ENCODE measurements around the gene ARHGAP33.
A peak's percentile ranks its signal among the peaks of the same experiment; 100 is the strongest.
"Not testable (repeated sequence)": the region's sequence is repeated elsewhere in the genome, so short reads cannot be mapped to it uniquely, and the experiment has no call there.

ARHGAP33 gene

GRCh38 chr19:35786299-35787160 lies 11.2 kb downstream of the ARHGAP33 start:
- Mint-ChIP-seq H3K36me3 (peaks cover 19% of the 10 kb centered on the region), H3K4me1 (no peaks in the 10 kb centered on the region), H3K27ac (no peak overlapping the region), H3K4me3 (no peak overlapping the region), H3K9me3 (no peaks in the 10 kb centered on the region), H3K27me3 (no peaks in the 10 kb centered on the region)
- DNase-seq, result no peak
- CTCF ChIA-PET, result interaction anchor here (1.1 kb wide), 1 partner anchor 39 kb away, joined by 3 read pairs; no protein-coding TSS in a partner anchor

GRCh38 chr19:35787227-35787799 lies 11.9 kb downstream of the ARHGAP33 start:
- Mint-ChIP-seq H3K27me3 (no peaks in the 10 kb centered on the region), H3K4me3 (no peak overlapping the region), H3K27ac (no peak overlapping the region), H3K36me3 (peaks cover 16% of the 10 kb centered on the region), H3K9me3 (no peaks in the 10 kb centered on the region), H3K4me1 (no peaks in the 10 kb centered on the region)
- DNase-seq, result no peak
- CTCF ChIA-PET, result interaction anchor here (1.1 kb wide), 1 partner anchor 40 kb away, joined by 3 read pairs; no protein-coding TSS in a partner anchor

- no peaks in the 10 kb centered on the region for H3K9me3 Mint-ChIP-seq
- H3K36me3 Mint-ChIP-seq, result peaks cover 8% of the 10 kb centered on the region
- H3K27ac Mint-ChIP-seq, result no peak overlapping the region
- CTCF ChIA-PET, result interaction anchor here (0.6 to 1.5 kb wide), 2 partner anchors 12 to 194 kb away, joined by 3 to 4 read pairs; no protein-coding TSS in a partner anchor
- H3K27me3 Mint-ChIP-seq, result no peaks in the 10 kb centered on the region
- H3K4me1 Mint-ChIP-seq, result no peaks in the 10 kb centered on the region
- no peak overlapping the region for H3K4me3 Mint-ChIP-seq
- DNase-seq, result no peak
Measured at GRCh38 chr19:35788205-35788960, 13.0 kb downstream of the ARHGAP33 start.

GRCh38 chr19:35789195-35789977 lies 14.0 kb downstream of the ARHGAP33 start:
- Mint-ChIP-seq H3K9me3 (no peaks in the 10 kb centered on the region), H3K36me3 (peaks cover 5% of the 10 kb centered on the region), H3K4me3 (no peak overlapping the region), H3K27ac (no peak overlapping the region), H3K4me1 (no peaks in the 10 kb centered on the region), H3K27me3 (peaks cover 7% of the 10 kb centered on the region)
- CTCF ChIA-PET, result interaction anchor here (1.0 to 1.5 kb wide), 2 partner anchors 13 to 30 kb away, joined by 3 to 4 read pairs; no protein-coding TSS in a partner anchor
- DNase-seq, result no peak

- Mint-ChIP-seq H3K4me3 (no peak overlapping the region), H3K9me3 (no peaks in the 10 kb centered on the region), H3K4me1 (no peaks in the 10 kb centered on the region), H3K27ac (no peak overlapping the region), H3K27me3 (peaks cover 14% of the 10 kb centered on the region), H3K36me3 (peaks cover 5% of the 10 kb centered on the region)
- DNase-seq, result no peak
- CTCF ChIA-PET, result interaction anchor here (0.8 to 1.5 kb wide), 3 partner anchors 14 to 47 kb away, joined by 3 to 4 read pairs (median 3); no protein-coding TSS in a partner anchor
Measured at GRCh38 chr19:35789978-35790944, 14.9 kb downstream of the ARHGAP33 start.

- H3K9me3 Mint-ChIP-seq, result no peaks in the 10 kb centered on the region
- peaks cover under 1% of the 10 kb centered on the region for H3K36me3 Mint-ChIP-seq
- H3K4me1 Mint-ChIP-seq, result no peaks in the 10 kb centered on the region
- peaks cover 23% of the 10 kb centered on the region for H3K27me3 Mint-ChIP-seq
- peak; percentile 45 for DNase-seq
- H3K4me3 Mint-ChIP-seq, result no peak overlapping the region
- no peak overlapping the region for H3K27ac Mint-ChIP-seq
- CTCF ChIA-PET, result interaction anchor here (0.8 kb wide), 1 partner anchor 46 kb away, joined by 3 read pairs; no protein-coding TSS in a partner anchor
Measured at GRCh38 chr19:35790981-35791813, 15.8 kb downstream of the ARHGAP33 start.

- Mint-ChIP-seq H3K27me3 (peaks cover 30% of the 10 kb centered on the region), H3K9me3 (no peaks in the 10 kb centered on the region), H3K36me3 (no peaks in the 10 kb centered on the region), H3K27ac (no peak overlapping the region), H3K4me1 (no peaks in the 10 kb centered on the region), H3K4me3 (no peak overlapping the region)
- CTCF ChIA-PET, result no interaction called here
- no peak for DNase-seq
Measured at GRCh38 chr19:35791814-35792279, 16.5 kb downstream of the ARHGAP33 start.

- Mint-ChIP-seq H3K27ac (no peak overlapping the region), H3K9me3 (no peaks in the 10 kb centered on the region), H3K36me3 (no peaks in the 10 kb centered on the region), H3K4me1 (no peaks in the 10 kb centered on the region), H3K27me3 (peaks cover 35% of the 10 kb centered on the region), H3K4me3 (no peak overlapping the region)
- no peak for DNase-seq
- CTCF ChIA-PET, result no interaction called here
Measured at GRCh38 chr19:35792312-35792711, 16.9 kb downstream of the ARHGAP33 start.

GRCh38 chr19:35792888-35793287 lies 17.5 kb downstream of the ARHGAP33 start:
- Mint-ChIP-seq H3K27ac (peak overlapping the region; percentile 22), H3K27me3 (peaks cover 40% of the 10 kb centered on the region), H3K9me3 (no peaks in the 10 kb centered on the region), H3K4me3 (no peak overlapping the region), H3K4me1 (no peaks in the 10 kb centered on the region), H3K36me3 (no peaks in the 10 kb centered on the region)
- CTCF ChIA-PET, result no interaction called here
- no peak for DNase-seq

- Mint-ChIP-seq H3K9me3 (no peaks in the 10 kb centered on the region), H3K4me3 (no peak overlapping the region), H3K36me3 (no peaks in the 10 kb centered on the region), H3K27ac (no peak overlapping the region), H3K4me1 (no peaks in the 10 kb centered on the region), H3K27me3 (peaks cover 47% of the 10 kb centered on the region)
- no peak for DNase-seq
- CTCF ChIA-PET, result no interaction called here
Measured at GRCh38 chr19:35793381-35794165, 18.2 kb downstream of the ARHGAP33 start.

- peaks cover 64% of the 10 kb centered on the region for H3K27me3 Mint-ChIP-seq
- H3K4me1 Mint-ChIP-seq, CTCF ChIA-PET, H3K4me3 Mint-ChIP-seq, DNase-seq, H3K9me3 Mint-ChIP-seq, H3K27ac Mint-ChIP-seq, H3K36me3 Mint-ChIP-seq: not testable (repeated sequence)
Measured at GRCh38 chr19:35795564-35795963, 20.2 kb downstream of the ARHGAP33 start.
